H1 (cell line): Measurements from ENCODE around the gene FKRP.

Experiments used
- CHD1 ChIP-seq: IDR thresholded peaks from 2 replicates; pipeline ENCODE4 v1.6.1; 2012; ENCODE audit warnings: low read depth, low read length, improper control_type of control experiment
- POLR2A ChIP-seq, 2 experiments: IDR thresholded peaks; 1 replicate in 1 of 2; 2 replicates in 1 of 2; pipeline ENCODE4 v1.6.1; 2011; ENCODE audit warnings: low read depth in 2 of 2, low read length in 2 of 2, mild to moderate bottlenecking in 2 of 2; ENCODE audit errors: control extremely low read depth in 1 of 2
- POLR2AphosphoS5 ChIP-seq: IDR thresholded peaks from 2 replicates; pipeline ENCODE4 v1.6.1; 2011; ENCODE audit warnings: low read depth, low read length
- SP2 ChIP-seq: IDR thresholded peaks from 2 replicates; pipeline ENCODE4 v1.6.1; 2012; ENCODE audit warnings: mild to moderate bottlenecking, low read length, inconsistent platforms
- ZNF274 ChIP-seq: IDR thresholded peaks from 2 replicates; pipeline ENCODE4 v1.7.0; 2012; ENCODE audit warnings: low read length, borderline replicate concordance; ENCODE audit errors: extremely low read depth
- TF ChIP-seq, protein P1 (sequence below), 3 experiments: IDR thresholded peaks; 1 replicate in 2 of 3; 2 replicates in 1 of 3; pipeline versions ENCODE4 v1.5.1 to v1.6.1; 2011; ENCODE audit warnings: low read length in 3 of 3, mild to moderate bottlenecking in 3 of 3, inconsistent platforms in 2 of 3, low read depth in 1 of 3, moderate library complexity in 1 of 3; ENCODE audit not compliant: insufficient read depth in 1 of 3; ENCODE audit errors: control extremely low read depth in 1 of 3

DNA sequence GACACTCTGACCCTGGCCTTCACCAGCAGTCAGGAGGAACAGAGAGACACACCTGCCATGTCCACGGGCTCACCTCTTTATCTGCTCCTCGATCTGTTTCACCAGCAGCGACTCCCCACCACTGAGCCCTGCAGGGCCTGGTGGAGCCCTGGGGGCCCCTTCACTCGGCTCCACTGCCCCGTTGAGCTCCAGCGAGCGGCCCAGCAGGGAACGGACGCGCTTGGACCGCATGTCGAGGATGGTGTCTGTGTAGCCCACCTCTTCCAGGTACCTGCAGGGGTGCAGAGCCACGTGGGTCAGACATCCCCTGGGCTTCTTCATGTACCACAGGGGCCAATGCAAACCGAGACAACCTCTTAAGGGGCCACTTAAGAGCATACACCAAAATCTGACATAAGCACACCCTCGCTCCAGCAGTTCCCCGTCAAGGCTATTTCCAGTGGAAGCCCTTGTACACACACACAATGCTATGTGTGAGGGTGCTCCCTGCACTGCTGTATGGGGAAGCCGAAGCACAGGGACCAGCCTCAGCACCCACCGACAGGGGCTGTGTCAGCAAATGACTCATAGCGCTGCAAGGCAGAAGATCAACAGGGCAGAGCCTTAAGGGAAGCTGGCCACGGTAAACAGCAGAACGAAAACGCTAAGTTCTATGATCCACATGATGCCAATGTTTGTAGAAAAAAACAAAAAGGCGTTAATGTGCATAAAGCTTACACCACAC lies 12.7 kb upstream of the FKRP start:
- TF ChIP-seq POLR2AphosphoS5 = no peak
- TF ChIP-seq, protein P1, sequence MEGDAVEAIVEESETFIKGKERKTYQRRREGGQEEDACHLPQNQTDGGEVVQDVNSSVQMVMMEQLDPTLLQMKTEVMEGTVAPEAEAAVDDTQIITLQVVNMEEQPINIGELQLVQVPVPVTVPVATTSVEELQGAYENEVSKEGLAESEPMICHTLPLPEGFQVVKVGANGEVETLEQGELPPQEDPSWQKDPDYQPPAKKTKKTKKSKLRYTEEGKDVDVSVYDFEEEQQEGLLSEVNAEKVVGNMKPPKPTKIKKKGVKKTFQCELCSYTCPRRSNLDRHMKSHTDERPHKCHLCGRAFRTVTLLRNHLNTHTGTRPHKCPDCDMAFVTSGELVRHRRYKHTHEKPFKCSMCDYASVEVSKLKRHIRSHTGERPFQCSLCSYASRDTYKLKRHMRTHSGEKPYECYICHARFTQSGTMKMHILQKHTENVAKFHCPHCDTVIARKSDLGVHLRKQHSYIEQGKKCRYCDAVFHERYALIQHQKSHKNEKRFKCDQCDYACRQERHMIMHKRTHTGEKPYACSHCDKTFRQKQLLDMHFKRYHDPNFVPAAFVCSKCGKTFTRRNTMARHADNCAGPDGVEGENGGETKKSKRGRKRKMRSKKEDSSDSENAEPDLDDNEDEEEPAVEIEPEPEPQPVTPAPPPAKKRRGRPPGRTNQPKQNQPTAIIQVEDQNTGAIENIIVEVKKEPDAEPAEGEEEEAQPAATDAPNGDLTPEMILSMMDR (IDR thresholded peaks at IDR 0.05; ENCODE audit: control extremely low read depth in 1 of 3, insufficient read depth in 1 of 3, low read depth in 1 of 3, low read length in 3 of 3) = no peak
- TF ChIP-seq ZNF274 = no peak
- no peak for TF ChIP-seq CHD1
- TF ChIP-seq SP2 = no peak
- no peak for TF ChIP-seq POLR2A (IDR thresholded peaks at IDR 0.05; ENCODE audit: control extremely low read depth in 1 of 2, low read depth in 2 of 2, low read length in 2 of 2)
